Jurkat, Clone E6-1 (cell line): Measurements from ENCODE around the gene RPS18.

Experiments
- DNase-seq: peaks from one replicate; pipeline ENCODE4 v3.0.0-alpha.2; 2011; ENCODE audit warnings: low read depth, low spot score
- H3K4me3 ChIP-seq: 2 replicates; pipeline ENCODE4 v1.5.1; 2011; ENCODE audit warnings: mild to moderate bottlenecking, low read length, control low read depth, moderate library complexity

RPS18 gene

DNA sequence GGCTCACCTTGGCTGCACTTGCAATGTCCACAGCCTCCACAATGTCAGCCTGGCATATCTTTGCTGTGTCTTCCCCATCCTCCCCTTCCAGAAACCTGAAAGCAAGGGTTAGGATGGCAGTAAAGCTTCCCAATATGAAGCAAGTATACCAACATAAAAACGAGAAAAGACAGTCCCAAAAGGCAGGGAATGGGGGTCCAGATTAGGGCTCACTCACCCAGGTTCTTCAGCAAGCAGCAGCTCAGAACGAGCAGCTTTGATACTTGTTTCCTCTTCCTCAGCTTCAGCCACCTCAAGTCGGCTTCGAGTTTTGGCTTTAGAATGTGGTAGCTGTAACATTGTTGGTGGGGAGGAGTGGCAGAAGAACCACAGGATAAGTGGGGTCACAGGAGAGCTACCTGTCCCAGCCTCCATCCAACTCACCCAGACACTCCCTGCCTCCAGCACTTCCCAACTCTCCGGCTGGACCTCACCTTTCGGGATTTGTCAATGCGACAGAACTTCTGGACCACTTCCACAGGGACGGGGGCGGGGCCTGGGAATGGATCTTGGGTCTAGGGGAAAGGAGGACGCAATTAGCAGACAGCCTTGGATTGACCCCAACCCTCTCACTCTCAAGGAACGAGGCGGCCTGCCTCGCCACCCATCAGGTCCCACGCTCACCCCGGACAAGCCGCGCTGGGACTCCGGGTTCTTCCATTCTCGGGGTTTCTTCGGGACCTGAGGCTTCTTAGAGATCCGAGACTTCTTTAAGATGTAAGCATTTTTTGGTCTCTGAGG lies 16.5 kb downstream of the RPS18 start:
- H3K4me3 ChIP-seq: peak overlapping the region; percentile 96
- DNase-seq: no peak

DNA sequence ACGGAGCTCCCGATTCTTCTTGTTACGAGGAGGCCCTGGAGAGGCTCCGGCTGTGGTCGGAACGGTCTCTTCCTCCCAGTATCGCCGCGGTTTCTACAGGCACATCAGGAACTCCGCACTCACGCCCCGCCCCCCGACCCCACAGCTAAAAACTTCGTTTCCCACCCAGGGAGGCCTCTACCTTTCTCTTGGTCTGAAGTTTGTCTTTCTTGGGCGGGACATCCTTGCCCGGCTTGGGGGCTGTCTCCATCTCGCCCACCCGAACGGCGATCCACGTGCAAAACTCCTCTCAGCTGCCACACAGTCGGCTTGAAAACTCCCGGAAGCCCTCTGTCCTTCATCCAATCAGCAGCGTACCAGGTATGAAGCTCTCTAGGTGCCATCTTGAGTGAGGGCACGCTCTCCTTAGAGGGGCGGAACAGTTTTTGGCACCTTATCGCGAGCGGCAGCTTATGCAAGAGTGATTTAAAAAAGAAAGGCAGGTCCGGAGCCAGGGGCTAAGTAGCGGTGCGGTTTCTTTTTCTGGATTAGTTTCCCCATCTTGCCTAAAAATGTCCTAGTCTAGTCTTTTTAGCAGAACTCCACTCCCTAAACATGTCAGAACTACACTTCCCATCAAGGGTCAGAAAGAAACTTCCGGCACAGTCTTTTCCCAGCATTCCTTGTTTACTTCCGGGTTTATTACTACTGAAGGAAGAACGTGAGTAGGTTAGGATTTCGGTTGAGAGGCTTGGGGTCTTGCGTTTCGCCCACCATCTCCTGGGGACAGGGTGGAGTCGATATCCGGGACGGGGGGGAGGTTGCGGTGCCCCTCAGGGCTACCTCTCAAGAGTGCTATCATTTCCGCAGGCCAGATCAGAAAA lies 17.3 kb downstream of the RPS18 start, which contains the start of the genes PFDN6 and WDR46:
PFDN6 (plus strand) TSS at position 681 of the 863 bp plus-strand sequence. CDS start 256 bp downstream, outside the sequence.
WDR46 (minus strand) TSS at position 319 of the 863 bp plus-strand sequence; CDS start at position 250, 69 bp downstream.
- peak within 1 kb of the TSS; percentile 96 for H3K4me3 ChIP-seq
- DNase-seq: peak; percentile 90

DNA sequence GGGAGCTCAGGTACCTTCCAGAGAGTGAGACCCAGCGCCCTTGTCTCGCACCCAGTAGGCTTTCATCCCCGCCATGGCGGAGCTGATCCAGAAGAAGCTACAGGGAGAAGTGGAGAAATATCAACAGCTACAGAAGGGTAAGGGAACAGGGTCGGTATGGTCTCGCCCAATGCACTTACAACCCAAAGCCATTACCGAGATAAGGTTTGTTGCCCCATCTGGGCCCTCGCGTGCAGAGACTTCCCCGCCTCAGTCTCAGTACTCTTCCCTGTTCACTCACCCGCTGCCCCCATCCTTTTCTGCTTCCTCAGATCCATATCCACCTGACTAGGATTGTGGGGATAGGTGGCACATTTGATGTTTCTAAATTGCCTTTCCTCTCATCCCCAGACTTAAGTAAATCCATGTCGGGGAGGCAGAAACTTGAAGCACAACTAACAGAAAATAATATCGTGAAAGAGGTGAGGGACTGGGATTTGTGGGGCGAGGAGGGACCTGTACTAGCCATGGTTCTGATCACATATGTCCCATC lies 18.0 kb downstream of the RPS18 start:
- DNase-seq: no peak
- H3K4me3 ChIP-seq: peak overlapping the region; percentile 96

DNA sequence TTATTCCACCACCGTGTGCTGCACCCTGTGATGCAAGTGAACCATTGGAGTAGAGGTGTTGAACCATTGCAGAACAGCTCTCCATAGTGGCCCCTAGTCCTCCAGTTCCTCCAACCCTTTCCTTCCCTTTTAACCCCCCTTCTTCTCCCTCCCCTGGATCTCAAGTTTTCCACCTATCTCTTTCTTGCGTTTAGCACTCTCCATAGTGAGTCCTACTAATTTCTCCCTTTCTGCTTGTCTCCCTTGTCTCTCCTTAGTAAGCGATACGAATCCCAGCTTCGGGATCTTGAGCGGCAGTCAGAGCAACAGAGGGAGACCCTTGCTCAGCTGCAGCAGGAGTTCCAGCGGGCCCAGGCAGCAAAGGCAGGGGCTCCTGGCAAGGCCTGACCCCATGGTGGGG lies 18.6 kb downstream of the RPS18 start:
- peak overlapping the region; percentile 96 for H3K4me3 ChIP-seq
- DNase-seq: no peak

DNA sequence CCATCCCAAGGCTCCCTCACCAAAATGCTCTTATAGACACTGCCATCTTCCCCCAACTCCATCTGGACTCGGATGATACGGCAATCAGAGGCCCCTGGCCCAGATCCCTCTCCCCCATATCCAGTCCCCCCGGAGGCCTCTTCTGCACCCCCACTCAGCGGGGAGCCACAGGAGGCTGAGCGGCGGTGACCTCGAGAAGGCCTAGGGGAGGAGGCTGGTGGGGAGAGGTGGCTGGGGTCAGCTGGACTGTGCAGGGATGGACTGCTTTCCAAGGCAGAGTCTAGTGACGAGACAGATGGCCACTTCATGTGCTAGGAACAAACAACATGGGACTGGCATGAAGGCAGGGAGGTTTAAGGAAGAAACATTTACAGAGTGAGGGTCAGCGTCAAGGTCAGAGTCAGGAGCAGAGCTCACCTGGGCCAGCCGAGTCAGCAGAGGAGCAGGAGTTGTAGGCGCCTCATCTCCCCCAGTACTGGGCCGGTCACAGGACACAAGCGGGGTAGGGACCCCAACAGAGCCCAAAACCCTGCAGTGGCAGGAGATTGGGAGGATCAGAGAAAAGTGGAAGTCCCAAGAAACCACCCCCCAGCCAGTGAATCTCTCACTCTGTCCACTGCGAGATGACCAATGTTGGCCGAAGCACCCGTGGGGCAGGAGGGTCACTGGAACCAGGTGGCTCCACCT lies 21.3 kb downstream of the RPS18 start:
- H3K4me3 ChIP-seq: no peak overlapping the region
- no peak for DNase-seq

DNA sequence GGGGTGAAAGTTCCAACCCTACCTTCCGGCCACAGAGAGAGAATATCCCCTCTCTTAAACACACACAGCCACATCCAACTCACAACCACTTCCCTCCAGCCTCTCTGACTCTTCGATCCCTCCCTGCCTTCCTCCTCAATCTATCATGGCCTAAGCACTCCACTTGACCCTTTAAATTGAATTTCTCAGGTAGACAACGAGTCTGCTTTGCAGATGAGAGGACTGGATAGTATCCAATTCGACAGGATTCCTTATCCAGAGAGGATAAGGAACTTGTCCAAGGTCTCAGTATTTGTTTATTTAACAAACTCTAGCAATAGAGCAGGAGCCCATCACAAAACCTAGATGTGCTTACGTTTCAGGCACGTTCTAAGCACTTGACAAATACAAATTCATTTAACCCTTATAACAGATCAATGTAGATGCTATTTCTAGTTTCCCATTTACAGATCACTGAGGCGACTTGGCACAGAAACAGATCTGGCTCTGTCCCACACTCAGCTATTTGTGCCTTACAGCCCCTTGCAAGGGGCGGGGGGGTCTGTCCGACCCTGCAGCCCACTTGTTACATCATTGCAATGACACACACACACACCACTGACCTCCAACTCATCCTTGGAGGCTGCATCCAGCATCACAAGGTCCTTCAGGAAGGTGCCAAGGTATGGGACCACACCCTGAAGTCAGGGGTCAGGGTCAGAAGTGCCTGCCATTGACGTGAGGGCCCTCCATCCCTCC lies 22.4 kb downstream of the RPS18 start:
- no peak for DNase-seq
- H3K4me3 ChIP-seq: no peak overlapping the region

DNA sequence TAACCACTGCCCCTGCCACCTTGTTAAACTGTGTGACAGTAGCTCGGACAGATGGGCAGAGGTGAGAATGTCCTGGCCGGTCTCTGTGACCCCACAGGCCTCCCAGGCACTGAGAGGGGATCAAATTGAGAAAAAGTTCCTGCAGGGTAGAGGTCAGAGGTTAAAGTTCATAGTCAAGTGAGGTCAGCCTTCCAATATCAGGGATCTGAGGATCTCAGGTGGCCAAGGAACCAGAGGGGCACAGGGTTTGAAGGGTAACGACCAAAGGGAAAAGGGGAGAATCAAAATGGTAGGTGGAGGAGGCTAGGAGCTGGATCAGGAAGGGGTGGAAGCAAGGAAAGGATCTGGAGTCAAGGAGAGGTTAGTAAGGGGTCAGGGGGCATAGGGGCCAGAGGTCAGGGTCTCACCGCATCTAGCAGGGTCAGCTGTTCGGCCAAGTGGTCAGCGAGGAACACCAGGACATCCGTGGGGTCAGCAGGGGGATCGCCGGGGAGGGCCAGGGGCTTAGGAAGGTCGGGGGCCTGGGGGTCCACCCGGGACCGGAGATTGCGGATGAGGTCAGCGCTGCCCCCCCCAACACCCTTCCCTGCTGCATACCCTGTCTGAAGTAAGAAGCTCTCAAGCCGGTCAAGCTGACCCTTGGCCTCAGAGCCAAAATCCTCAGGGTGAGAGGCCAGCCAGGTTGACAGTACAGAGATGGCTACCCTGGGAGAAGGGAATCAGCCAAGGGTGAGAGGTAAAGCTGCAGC lies 23.9 kb downstream of the RPS18 start:
- DNase-seq: no peak
- no peak overlapping the region for H3K4me3 ChIP-seq

DNA sequence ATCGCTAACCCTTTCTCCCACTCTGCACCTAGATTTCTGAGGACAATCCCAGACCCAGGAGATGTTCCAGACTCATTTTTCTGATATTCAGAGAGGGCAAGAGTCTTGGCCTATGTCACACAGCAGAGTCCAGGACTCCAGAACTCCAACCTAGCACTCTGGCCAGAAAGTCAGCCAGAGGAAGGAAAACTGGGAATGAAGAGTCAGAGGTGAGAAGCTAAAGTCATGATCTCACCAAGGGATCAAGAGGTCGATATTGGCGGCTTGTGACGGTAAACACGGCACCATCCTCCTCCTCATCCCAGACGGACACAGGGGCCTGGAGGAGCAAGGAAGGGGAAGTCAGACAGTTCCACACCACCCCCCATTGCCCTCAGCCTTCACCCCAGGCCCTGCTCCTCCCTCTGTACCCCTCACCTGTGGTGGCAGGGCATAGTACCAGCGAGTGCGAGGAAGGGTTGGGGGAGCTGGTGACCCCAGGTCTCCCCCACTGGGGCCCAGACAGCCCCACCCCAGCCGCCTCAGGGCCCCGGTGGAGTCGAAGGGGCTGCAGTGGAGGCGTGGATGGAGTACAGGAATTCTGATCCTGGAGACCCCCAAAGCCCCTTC lies 25.0 kb downstream of the RPS18 start:
- DNase-seq: no peak
- H3K4me3 ChIP-seq: no peak overlapping the region

DNA sequence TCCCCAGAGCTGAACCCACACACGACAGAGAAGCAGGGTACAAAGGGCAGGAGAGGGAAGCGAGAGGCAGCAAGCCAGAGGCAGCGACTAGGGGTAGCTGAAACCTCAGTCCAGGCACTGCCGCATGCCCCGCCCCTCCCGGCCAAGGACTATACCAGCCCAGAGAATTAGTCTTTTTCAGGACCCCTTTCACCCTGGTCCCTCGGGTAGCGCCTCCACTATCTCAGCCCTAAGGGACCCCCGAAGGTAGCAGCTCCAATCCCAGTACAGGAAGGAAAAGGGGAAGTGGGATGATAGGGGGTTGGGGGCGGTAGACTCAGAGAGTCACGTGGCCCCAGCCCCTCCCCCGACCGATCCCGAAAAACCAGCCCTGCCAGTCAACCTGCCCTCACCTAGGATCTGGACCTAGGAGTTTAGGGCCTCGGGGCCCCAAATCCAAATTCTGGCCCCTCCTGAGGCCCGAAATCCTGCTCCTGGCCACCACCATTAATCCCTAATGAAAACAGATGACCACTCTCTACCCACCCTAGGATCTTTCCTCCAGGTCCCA lies 25.6 kb downstream of the RPS18 start:
- no peak for DNase-seq
- H3K4me3 ChIP-seq: peak overlapping the region; percentile 89

DNA sequence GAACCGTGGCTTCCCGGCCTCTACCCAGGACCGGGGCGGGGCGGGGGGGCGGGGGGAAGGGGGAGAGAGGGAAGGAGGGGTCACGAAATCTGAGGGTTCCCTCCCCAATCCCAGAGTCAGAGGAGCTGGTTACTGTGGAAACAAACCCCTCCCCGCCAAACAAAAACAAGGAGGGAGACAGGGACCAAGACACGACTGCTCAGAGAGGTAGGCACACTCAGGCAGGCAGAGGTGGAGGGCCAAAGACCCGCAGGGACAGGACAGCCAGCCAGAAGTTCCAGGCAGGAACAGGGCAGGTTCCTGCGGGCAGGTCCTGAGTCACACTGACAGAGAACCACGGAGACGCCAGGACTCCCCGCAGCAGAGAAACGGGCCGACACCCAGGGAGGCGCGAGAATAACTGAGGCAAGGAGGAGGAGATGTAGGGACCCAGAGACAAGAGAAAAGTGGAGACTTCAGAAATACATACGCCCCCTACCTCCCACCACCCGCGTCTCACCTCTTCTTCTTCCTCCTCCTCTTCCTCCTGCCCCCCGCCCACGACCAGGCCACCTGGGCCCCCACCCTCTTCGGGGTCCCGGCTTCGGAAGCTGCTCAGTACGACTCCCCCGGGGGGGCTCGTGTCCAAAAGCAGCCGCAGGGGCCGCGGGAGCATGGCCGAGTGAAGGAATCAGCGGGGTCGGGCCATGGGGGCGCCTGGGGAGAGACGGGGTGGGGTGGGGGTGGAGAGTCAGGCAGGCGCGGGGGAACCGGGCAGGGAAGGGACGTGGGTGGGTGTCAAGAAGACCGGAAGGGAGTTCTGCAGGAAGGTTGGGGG lies 26.3 kb downstream of the RPS18 start:
- peak overlapping the region; percentile 89 for H3K4me3 ChIP-seq
- peak; percentile 71 for DNase-seq

DNA sequence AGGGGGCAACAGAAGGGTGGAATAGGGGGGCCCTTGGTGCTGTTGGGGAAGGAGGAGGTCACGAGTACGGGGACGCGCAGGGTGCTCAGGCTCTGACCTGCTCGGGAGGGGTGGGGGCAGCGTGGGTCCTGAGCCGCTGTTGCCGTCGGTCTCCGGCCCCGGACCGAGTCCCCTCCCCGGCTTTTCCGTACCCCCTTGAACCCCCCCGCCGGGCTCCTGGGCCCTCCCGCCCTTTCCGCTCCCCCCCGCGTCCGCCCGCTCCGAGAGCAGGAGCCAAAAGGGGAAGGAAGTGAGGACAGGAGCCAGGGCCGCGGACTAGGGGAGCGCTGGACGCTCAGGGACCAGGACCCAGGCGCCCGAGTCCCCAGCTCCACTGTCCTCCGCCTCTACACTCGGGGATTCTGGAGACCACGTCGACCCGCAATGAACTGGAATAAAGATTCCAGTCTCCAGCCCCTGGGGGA lies 26.9 kb downstream of the RPS18 start, which contains the start of gene RGL2:
RGL2 (minus strand) TSS at position 170 of the 464 bp plus-strand sequence. CDS start 332 bp downstream, outside the sequence.
- peak within 1 kb of the TSS; percentile 89 for H3K4me3 ChIP-seq
- no peak for DNase-seq

DNA sequence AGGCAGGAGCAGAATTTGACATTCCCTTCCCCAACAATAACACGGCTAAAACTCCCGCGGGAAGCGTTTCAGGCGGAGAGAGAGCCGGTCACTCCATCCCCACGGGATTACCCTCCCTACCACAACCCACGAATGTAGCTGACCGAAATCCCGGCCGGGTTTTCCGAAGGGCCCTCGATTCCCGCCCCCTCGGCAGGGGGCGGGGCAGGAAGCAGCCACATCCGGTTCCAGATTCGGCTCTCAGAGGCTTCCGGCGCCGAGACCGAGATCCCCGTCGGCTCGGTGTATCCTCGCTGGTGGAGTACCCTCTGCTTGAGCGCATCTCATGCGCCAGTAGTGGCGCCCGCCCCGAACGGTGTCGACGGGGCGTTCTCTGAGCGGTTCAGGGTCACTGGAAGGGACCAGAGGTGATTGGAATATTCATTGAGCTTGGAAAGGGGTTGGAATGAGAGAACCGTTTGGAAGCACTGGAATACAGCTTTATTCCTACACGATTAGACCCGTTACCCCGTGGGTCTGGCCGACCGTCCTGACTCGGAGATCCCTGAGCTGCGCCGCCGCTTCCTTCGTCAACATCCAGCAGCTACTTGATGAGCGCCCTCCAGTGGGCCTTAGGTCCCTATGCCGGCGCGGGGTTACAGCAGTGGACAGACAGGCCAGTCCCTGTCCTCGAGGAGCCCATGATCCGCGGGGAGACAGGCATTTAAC lies 27.5 kb downstream of the RPS18 start:
- DNase-seq: peak; percentile 90
- peak overlapping the region; percentile 89 for H3K4me3 ChIP-seq

DNA sequence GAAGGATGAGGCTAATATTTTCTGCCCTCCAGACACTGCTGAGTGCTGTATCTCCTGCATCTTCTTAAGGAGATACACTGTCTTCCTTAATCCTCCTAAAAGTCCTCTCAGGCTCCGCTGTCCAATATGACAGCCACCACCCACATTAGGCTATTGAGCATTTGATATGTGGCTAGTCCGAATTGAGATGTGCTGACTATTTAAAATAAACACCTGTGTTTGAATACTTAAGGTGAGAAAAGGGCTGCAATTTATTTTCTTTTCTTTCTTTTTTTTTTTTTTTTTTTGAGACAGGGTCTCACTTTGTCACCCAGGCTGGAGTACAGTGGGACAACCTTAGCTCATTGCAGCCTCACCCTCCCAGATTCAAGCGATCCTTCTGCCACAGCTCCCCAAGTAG lies 30.0 kb downstream of the RPS18 start:
- no peak overlapping the region for H3K4me3 ChIP-seq
- DNase-seq: no peak

DNA sequence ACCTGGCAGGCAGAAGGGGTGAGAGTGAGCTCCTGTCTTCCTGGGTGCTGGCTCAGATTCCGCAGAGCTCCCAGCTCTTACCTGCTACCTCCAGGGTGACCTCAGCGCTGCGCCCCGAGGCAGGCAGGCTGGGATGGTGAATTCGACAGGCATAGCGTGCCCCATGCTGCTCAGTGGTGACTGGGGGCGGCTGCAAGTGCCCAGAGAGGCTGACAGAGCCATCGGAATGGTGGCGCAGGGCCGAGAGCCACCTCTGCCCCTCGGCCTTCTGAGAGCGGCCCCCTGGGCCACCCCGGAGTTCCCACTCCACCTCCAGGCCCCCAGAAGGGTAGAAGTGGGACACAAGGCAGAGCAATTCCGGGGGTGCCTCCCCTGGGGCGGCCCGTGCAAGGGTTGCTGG lies 32.3 kb downstream of the RPS18 start:
- H3K4me3 ChIP-seq: no peak overlapping the region
- DNase-seq: no peak

DNA sequence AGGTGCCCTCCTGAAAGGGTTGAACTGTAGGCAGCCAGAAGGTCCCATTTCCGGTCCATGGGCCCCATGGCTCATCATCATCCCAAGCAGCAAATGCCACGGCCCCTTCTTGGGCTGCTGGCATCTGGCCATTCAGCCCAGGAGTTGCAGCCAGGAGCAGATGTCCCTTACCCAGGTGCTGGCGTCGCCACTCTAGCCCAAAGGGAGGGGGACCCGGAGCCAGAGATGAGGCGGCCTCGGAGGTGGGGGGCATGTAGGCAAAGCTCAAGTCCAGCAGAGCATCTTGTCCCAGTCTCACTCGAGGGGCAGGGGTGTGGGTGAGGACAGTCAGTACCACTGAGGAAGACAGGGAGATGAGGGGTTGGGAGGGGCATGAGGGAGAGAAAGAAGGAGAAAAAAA lies 33.2 kb downstream of the RPS18 start:
- H3K4me3 ChIP-seq: no peak overlapping the region
- no peak for DNase-seq

DNA sequence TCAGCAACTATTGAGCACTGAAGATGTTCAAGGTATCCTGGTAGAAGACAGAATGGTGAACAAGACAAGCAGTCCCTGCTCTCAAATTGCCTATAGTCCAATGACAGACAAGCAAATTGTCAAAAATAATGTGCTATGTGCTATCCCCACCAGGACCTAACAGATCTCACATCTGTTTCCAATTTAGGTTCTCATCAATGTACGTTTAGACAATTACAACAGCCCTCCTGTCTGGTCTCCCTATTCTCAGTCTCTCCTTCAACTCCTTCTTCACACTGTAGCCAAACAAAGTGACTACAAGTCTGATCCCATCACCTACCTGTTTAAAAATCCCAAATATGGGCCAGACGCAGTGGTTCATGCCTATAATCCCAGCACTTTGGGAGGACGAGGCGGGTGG lies 34.5 kb downstream of the RPS18 start:
- DNase-seq: no peak
- H3K4me3 ChIP-seq: no peak overlapping the region
